Non-pigmented ciliary epithelial cell (primary cell): ENCODE data around the gene RNU1-3.
"Not testable (repeated sequence)": the region's sequence is repeated elsewhere in the genome, so short reads cannot be mapped to it uniquely, and the experiment has no call there.

ENCODE experiments used
- DNase-seq: peaks from one replicate; pipeline ENCODE4 v3.0.0-alpha.2; 2010; ENCODE audit warnings: low read depth

RNU1-3 gene

GRCh38 chr1:16693449-16694307 is 26.9 kb upstream of the RNU1-3 start:
- DNase-seq, result not testable (repeated sequence)

GRCh38 chr1:16692717-16693448 is 26.1 kb upstream of the RNU1-3 start:
- DNase-seq, result not testable (repeated sequence)

- not testable (repeated sequence) for DNase-seq
These were observed 25.5 kb upstream of the RNU1-3 start for GRCh38 chr1:16692283-16692682.

- not testable (repeated sequence) for DNase-seq
These were observed 24.4 kb upstream of the RNU1-3 start for GRCh38 chr1:16690971-16691682.

GRCh38 chr1:16687132-16687800 is 20.5 kb upstream of the RNU1-3 start:
- not testable (repeated sequence) for DNase-seq

GRCh38 chr1:16685445-16686371 is 19.0 kb upstream of the RNU1-3 start:
- not testable (repeated sequence) for DNase-seq

- DNase-seq, result not testable (repeated sequence)
These were observed 18.1 kb upstream of the RNU1-3 start for GRCh38 chr1:16684738-16685337.

- not testable (repeated sequence) for DNase-seq
These were observed 17.4 kb upstream of the RNU1-3 start for GRCh38 chr1:16684152-16684551.

- not testable (repeated sequence) for DNase-seq
These were observed 16.1 kb upstream of the RNU1-3 start for GRCh38 chr1:16682803-16683202.

- not testable (repeated sequence) for DNase-seq
These were observed 13.6 kb upstream of the RNU1-3 start for GRCh38 chr1:16680366-16680765.

GRCh38 chr1:16677552-16678431 is 11.0 kb upstream of the RNU1-3 start:
- DNase-seq, result peak; percentile 30

- not testable (repeated sequence) for DNase-seq
These were observed 10.1 kb upstream of the RNU1-3 start for GRCh38 chr1:16676661-16677523.

- not testable (repeated sequence) for DNase-seq
These were observed 8.4 kb upstream of the RNU1-3 start for GRCh38 chr1:16675118-16675510.

GRCh38 chr1:16673976-16674375 is 7.2 kb upstream of the RNU1-3 start:
- not testable (repeated sequence) for DNase-seq

- DNase-seq, result not testable (repeated sequence)
These were observed 912 bp downstream of the RNU1-3 start for GRCh38 chr1:16665836-16666235.

- not testable (repeated sequence) for DNase-seq
These were observed 8.5 kb downstream of the RNU1-3 start for GRCh38 chr1:16658234-16658633.

- not testable (repeated sequence) for DNase-seq
These were observed 9.6 kb downstream of the RNU1-3 start for GRCh38 chr1:16656981-16657683.

GRCh38 chr1:16656574-16656973 is 10.2 kb downstream of the RNU1-3 start:
- DNase-seq, result not testable (repeated sequence)
